ENCODE results near the gene SYT6. TPM values are rescaled to one million over a fixed set of nuclear protein-coding genes. Genes with fewer than 3 reads are reported as not detected.

SYT6 gene, protein sequence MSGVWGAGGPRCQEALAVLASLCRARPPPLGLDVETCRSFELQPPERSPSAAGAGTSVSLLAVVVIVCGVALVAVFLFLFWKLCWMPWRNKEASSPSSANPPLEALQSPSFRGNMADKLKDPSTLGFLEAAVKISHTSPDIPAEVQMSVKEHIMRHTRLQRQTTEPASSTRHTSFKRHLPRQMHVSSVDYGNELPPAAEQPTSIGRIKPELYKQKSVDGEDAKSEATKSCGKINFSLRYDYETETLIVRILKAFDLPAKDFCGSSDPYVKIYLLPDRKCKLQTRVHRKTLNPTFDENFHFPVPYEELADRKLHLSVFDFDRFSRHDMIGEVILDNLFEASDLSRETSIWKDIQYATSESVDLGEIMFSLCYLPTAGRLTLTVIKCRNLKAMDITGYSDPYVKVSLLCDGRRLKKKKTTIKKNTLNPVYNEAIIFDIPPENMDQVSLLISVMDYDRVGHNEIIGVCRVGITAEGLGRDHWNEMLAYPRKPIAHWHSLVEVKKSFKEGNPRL
- total RNA-seq (2016; rRNA removed; fragmentation: Illumina TruSeq; extraction: Trizol) (not detected in 2 replicates), polyA plus RNA-seq (2011; rRNA removed) (not detected in 2 replicates), polyA minus RNA-seq (2011; rRNA and poly(A)+ RNA removed; ENCODE audit: low replicate concordance) (not detected in 2 replicates), Bru-seq, nascent RNA (not detected), BruChase-seq, experiment 1, labeled RNA remaining after a 6-hour chase (not detected), BruChase-seq, experiment 2, labeled RNA remaining after a 2-hour chase (not detected)
- not detected in 2 replicates for total RNA-seq (2016; cell fraction: cytosol; rRNA removed; fragmentation: Illumina TruSeq; extraction: Trizol; ENCODE audit: low read depth)
- not detected in 2 replicates for total RNA-seq (2016; cell fraction: insoluble cytoplasmic fraction; rRNA removed; fragmentation: Illumina TruSeq; extraction: Trizol)
- not detected in 2 replicates for total RNA-seq (2016; cell fraction: membrane; rRNA removed; fragmentation: Illumina TruSeq; extraction: Trizol)
- total RNA-seq (2016; cell fraction: nucleus; rRNA removed; fragmentation: Illumina TruSeq; extraction: Trizol): not detected in 2 replicates
- polyA plus RNA-seq (2011; cell fraction: cytosol; rRNA removed): not detected in 2 replicates
- not detected in 2 replicates for polyA plus RNA-seq (2011; cell fraction: nucleus; rRNA removed)
- not detected in 2 replicates for polyA plus RNA-seq (2012)
- polyA plus RNA-seq (2016; cell fraction: cytosol; fragmentation: Illumina TruSeq; extraction: Trizol; ENCODE audit: low read depth): not detected in 2 replicates
- polyA plus RNA-seq (2016; cell fraction: insoluble cytoplasmic fraction; fragmentation: Illumina TruSeq; extraction: Trizol; ENCODE audit: low read depth): not detected in 2 replicates
- polyA plus RNA-seq (2016; cell fraction: membrane; fragmentation: Illumina TruSeq; extraction: Trizol; ENCODE audit: low read depth): not detected in 2 replicates
- not detected in 2 replicates for polyA plus RNA-seq (2016; cell fraction: nucleus; fragmentation: Illumina TruSeq; extraction: Trizol; ENCODE audit: insufficient read depth, low read depth)
- not detected in 2 replicates for polyA minus RNA-seq (2011; cell fraction: cytosol; rRNA and poly(A)+ RNA removed)
- not detected in 2 replicates for polyA minus RNA-seq (2011; cell fraction: nucleus; rRNA and poly(A)+ RNA removed)
- long read RNA-seq, experiment 1: 0 reads
- long read RNA-seq, experiment 2: 0 reads

DNA sequence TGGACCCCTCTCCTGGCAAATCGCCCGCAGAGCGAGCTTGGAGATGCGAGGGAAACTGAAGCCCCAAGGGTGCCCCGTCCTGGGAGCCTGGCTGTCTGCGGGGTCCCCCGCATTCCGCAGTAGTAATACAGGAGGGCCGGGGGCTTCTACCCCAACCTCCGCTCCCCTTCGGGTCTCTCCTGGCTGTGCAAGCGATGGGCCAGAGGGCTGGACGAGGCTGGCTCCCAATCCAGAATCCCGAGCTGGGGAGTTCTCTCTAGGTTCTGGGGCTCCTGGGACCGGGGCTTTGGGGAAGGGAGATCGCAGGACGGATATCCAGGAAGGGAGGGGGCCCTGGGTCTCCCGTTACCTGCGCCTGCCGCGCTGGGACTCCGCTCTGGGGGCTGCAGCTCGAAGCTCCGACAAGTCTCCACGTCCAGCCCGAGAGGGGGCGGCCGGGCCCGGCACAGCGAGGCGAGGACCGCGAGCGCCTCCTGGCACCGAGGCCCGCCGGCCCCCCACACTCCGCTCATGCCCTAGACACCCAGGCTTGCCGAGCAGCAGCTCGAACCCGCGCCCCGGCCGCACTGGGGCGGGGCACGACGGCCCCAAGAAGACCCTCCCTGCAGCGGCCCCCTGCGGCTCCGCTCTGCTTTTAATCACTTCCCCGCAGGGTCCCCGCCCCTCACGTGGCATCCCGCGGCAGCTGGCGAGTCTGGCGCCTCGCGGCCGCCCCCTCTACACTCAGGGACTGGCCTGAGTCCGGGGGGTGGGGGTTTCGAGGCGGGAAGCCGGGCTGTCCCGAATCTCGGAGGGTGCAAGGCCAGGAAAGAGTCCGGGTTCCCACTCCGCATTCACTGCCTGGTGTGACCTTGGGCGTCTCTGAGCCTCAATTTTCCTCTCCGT, at the start of gene SYT6:
SYT6 (minus strand) TSS at position 609 of the 885 bp plus-strand sequence; CDS start at position 512, 97 bp downstream.
- no peak for DNase-seq (ENCODE audit: low spot score)
- Histone ChIP-seq H3K4me1 (ENCODE audit: insufficient read depth, low read length) (no peaks in the 10 kb centered on the region), H3K27ac (ENCODE audit: extremely low read length, insufficient read depth, low read length) (no peak within 1 kb of the TSS), H3K4me3 (replicated peaks in 1 of 3; ENCODE audit: insufficient read depth in 1 of 3, low read depth in 2 of 3, low read length in 3 of 3) (no peak within 1 kb of the TSS), H3K79me2 (ENCODE audit: insufficient read depth, low read length) (no peaks in the 10 kb centered on the region), H3K27me3 (ENCODE audit: control insufficient read depth in 1 of 2, insufficient read depth in 2 of 2, low read length in 2 of 2) (peaks cover 3 to 60% of the 10 kb centered on the region in 2 experiments; a peak in 4 of 5 replicates), H3K4me2 (ENCODE audit: low read depth, low read length) (peak within 1 kb of the TSS; percentile 36), H3K9me3 (ENCODE audit: low read length) (no peaks in the 10 kb centered on the region), H3K36me3 (replicated peaks in 1 of 2; ENCODE audit: control insufficient read depth in 1 of 2, insufficient read depth in 2 of 2, low read length in 2 of 2) (no peaks in the 10 kb centered on the region), H3K9ac (ENCODE audit: insufficient read depth, low read depth, low read length) (no peak within 1 kb of the TSS), H4K20me1 (ENCODE audit: insufficient read depth, low read length) (no peaks in the 10 kb centered on the region), H2AFZ (ENCODE audit: low read length) (no peak within 1 kb of the TSS)
- ATAC-seq: no peak
- POLR2A ChIA-PET: no interaction called here
- in situ Hi-C loops (cut with HindIII; ENCODE audit: extremely low pct_ligation_motif_present, low pct_unique_long_range_greater_than_20kb) (no loop called here), intact Hi-C loops (cut with micrococcal nuclease; ENCODE audit: unreplicated experiment) (no loop called here)
- no TSS peak for BruUV-seq (replicated peaks)
- no peak for TF ChIP-seq BORCS8-MEF2B (CRISPR knock-in tag; IDR thresholded peaks at IDR 0.05)
- no peak for TF ChIP-seq ZNF7 (CRISPR knock-in tag; IDR thresholded peaks at IDR 0.05)
- TF ChIP-seq ARNT2 (CRISPR knock-in tag; IDR thresholded peaks at IDR 0.05; ENCODE audit: low read depth): no peak
- FAIRE-seq: no peak
- CTCF ChIA-PET (ENCODE audit: low intra/inter-chr PET ratio, low total read pairs): no interaction called here
- WGBS (ENCODE audit: low lambda C conversion rate): 53% methylated on average over 15 of the region's 70 CpGs

Measured in HepG2 (cell line).